H9 (cell line): ENCODE results near the gene IGFBP5. TPM values are rescaled to one million over a fixed set of nuclear protein-coding genes. Genes with fewer than 3 reads are reported as not detected.

Experiments used
- DNase-seq: peaks from one replicate; pipeline ENCODE4 v3.0.0-alpha.2; 2017
- H2AFZ ChIP-seq: one replicate; pipeline ENCODE4 v1.6.1; 2013; ENCODE audit warnings: mild to moderate bottlenecking, low read length, control low read depth, moderate library complexity
- H2AK5ac ChIP-seq: 2 replicates; pipeline ENCODE4 v1.6.1; 2013; ENCODE audit warnings: low read length, control low read depth, mixed read lengths; ENCODE audit not compliant: insufficient read length
- H2BK120ac ChIP-seq: one replicate; pipeline ENCODE4 v1.6.1; 2013; ENCODE audit warnings: low read depth, mild to moderate bottlenecking, low read length, control low read depth, inconsistent platforms; ENCODE audit not compliant: poor library complexity, severe bottlenecking
- H2BK12ac ChIP-seq: 2 replicates; pipeline ENCODE4 v1.6.1; 2013; ENCODE audit warnings: low read length, control low read depth, mixed read lengths, low read depth; ENCODE audit not compliant: insufficient read length
- H2BK15ac ChIP-seq: 2 replicates; pipeline ENCODE4 v1.6.1; 2013; ENCODE audit warnings: low read depth, low read length, control low read depth
- H2BK20ac ChIP-seq: one replicate; pipeline ENCODE4 v1.6.1; 2013; ENCODE audit warnings: low read depth, mild to moderate bottlenecking, low read length, control low read depth, inconsistent platforms; ENCODE audit not compliant: poor library complexity, severe bottlenecking
- H2BK5ac ChIP-seq: 2 replicates; pipeline ENCODE4 v1.6.1; 2013; ENCODE audit warnings: low read length, control low read depth, mixed read lengths; ENCODE audit not compliant: insufficient read length
- H3K14ac ChIP-seq: 2 replicates; pipeline ENCODE4 v1.6.1; 2013; ENCODE audit warnings: low read length, control low read depth; ENCODE audit not compliant: insufficient read depth
- H3K18ac ChIP-seq: 2 replicates; pipeline ENCODE4 v1.6.1; 2013; ENCODE audit warnings: low read depth, mild to moderate bottlenecking, mixed read lengths, low read length, control low read depth; ENCODE audit not compliant: insufficient read length
- H3K23ac ChIP-seq: 2 replicates; pipeline ENCODE4 v1.6.1; 2013; ENCODE audit warnings: low read length, control low read depth, mixed read lengths, low read depth; ENCODE audit not compliant: insufficient read length
- H3K23me2 ChIP-seq: 2 replicates; pipeline ENCODE4 v1.6.1; 2013; ENCODE audit warnings: low read depth, mild to moderate bottlenecking, mixed read lengths, low read length, control low read depth; ENCODE audit not compliant: insufficient read length, poor library complexity, severe bottlenecking
- H3K27ac ChIP-seq: 2 replicates; pipeline ENCODE4 v1.5.1; 2013; ENCODE audit warnings: low read length, control low read depth, mixed read lengths, low read depth; ENCODE audit not compliant: insufficient read length
- H3K27me3 ChIP-seq: 2 replicates; pipeline ENCODE4 v1.6.1; 2013; ENCODE audit warnings: low read length, control low read depth, inconsistent platforms; ENCODE audit not compliant: insufficient read depth
- H3K4ac ChIP-seq: 2 replicates; pipeline ENCODE4 v1.6.1; 2013; ENCODE audit warnings: low read depth, mild to moderate bottlenecking, control low read depth, inconsistent platforms, low read length, moderate library complexity
- H3K4me1 ChIP-seq: 2 replicates; pipeline ENCODE4 v1.6.1; 2013; ENCODE audit warnings: low read length, control low read depth, inconsistent platforms; ENCODE audit not compliant: insufficient read depth
- H3K4me2 ChIP-seq: 2 replicates; pipeline ENCODE4 v1.6.1; 2013; ENCODE audit warnings: low read length, control low read depth, mixed read lengths; ENCODE audit not compliant: insufficient read length, insufficient read depth
- H3K56ac ChIP-seq: 2 replicates; pipeline ENCODE4 v1.6.1; 2013; ENCODE audit warnings: low read depth, mild to moderate bottlenecking, mixed read lengths, low read length, control low read depth; ENCODE audit not compliant: insufficient read length
- H3K79me1 ChIP-seq: 2 replicates; pipeline ENCODE4 v1.6.1; 2013; ENCODE audit warnings: low read depth, mild to moderate bottlenecking, moderate library complexity, low read length, control low read depth, inconsistent platforms; ENCODE audit not compliant: insufficient read depth, poor library complexity, severe bottlenecking
- H3K79me2 ChIP-seq: 2 replicates; pipeline ENCODE4 v1.6.1; 2013; ENCODE audit warnings: low read length, control low read depth, inconsistent platforms; ENCODE audit not compliant: insufficient read depth
- H3K9ac ChIP-seq: 2 replicates; pipeline ENCODE4 v1.6.1; 2013; ENCODE audit warnings: low read length, control low read depth, mixed read lengths; ENCODE audit not compliant: insufficient read length; ENCODE audit errors: extremely low read depth
- H3K9me3 ChIP-seq: one replicate; pipeline ENCODE4 v1.6.1; 2013; ENCODE audit warnings: low read depth, low read length, inconsistent platforms; ENCODE audit not compliant: control insufficient read depth
- H3T11ph ChIP-seq: one replicate; pipeline ENCODE4 v1.6.1; 2013; ENCODE audit warnings: mild to moderate bottlenecking, low read length, control low read depth, inconsistent platforms
- H4K20me1 ChIP-seq: one replicate; pipeline ENCODE4 v1.6.1; 2013; ENCODE audit not compliant: control insufficient read depth, insufficient read length, insufficient read depth
- H4K5ac ChIP-seq: 2 replicates; pipeline ENCODE4 v1.6.1; 2013; ENCODE audit warnings: low read depth, mild to moderate bottlenecking, mixed read lengths, low read length, control low read depth; ENCODE audit not compliant: insufficient read length
- H4K8ac ChIP-seq: replicated peaks from 2 replicates; pipeline ENCODE4 v1.6.1; 2013; ENCODE audit warnings: low read length, control low read depth, mixed read lengths, low read depth; ENCODE audit not compliant: insufficient read length
- H4K91ac ChIP-seq: 2 replicates; pipeline ENCODE4 v1.6.1; 2013; ENCODE audit warnings: low read depth, mild to moderate bottlenecking, moderate library complexity, mixed read lengths, low read length, control low read depth; ENCODE audit not compliant: insufficient read length
- H3K27ac Mint-ChIP-seq, 3 experiments: 2 replicates in 2 of 3; 3 replicates in 1 of 3; pipeline ENCODE4 v1.8.0; 2020 to 2021; ENCODE audit warnings: mixed read lengths in 3 of 3, mild to moderate bottlenecking in 1 of 3, moderate library complexity in 1 of 3
- H3K27me3 Mint-ChIP-seq: 2 replicates; pipeline ENCODE4 v1.8.0; 2021; ENCODE audit warnings: low read depth, mild to moderate bottlenecking, moderate library complexity, mixed read lengths
- H3K36me3 Mint-ChIP-seq, 3 experiments: 2 replicates in 2 of 3; 3 replicates in 1 of 3; pipeline ENCODE4 v1.8.0; 2020 to 2021; ENCODE audit warnings: low read depth in 3 of 3, mixed read lengths in 3 of 3; ENCODE audit not compliant: insufficient read depth in 1 of 3
- H3K4me1 Mint-ChIP-seq, 2 experiments: 2 replicates each; pipeline ENCODE4 v1.8.0; 2020; ENCODE audit warnings: mixed read lengths in 2 of 2
- H3K4me3 Mint-ChIP-seq, 2 experiments: 2 replicates in 1 of 2; 3 replicates in 1 of 2; pipeline ENCODE4 v1.8.0; 2020 to 2021; ENCODE audit warnings: mild to moderate bottlenecking in 2 of 2, mixed read lengths in 2 of 2, moderate library complexity in 1 of 2
- H3K9me3 Mint-ChIP-seq, 2 experiments: 2 replicates in 1 of 2; 3 replicates in 1 of 2; pipeline ENCODE4 v1.8.0; 2020; ENCODE audit warnings: mild to moderate bottlenecking in 2 of 2, mixed read lengths in 2 of 2, moderate library complexity in 1 of 2
- CTCF ChIP-seq: fragments of 200-600 bp; sonication (generic); conservative IDR thresholded peaks from 3 replicates; pipeline ENCODE4 v1.8.0; 2021; ENCODE audit warnings: antibody characterized with exemption, mild to moderate bottlenecking
- WGBS: extraction: QIAGEN DNeasy Blood & Tissue Kit; methylation state at CpG from one replicate; pipeline ENCODE4 v1.1.7; 2013; ENCODE audit warnings: missing lambda C conversion rate, low lambda C conversion rate, mixed read lengths; ENCODE audit not compliant: insufficient read length; ENCODE audit errors: extremely low coverage; 5-methylcytosine and 5-hydroxymethylcytosine counted together
- total RNA-seq: library from RNA; stranded (reverse); gene quantifications from 2 replicates; pipeline ENCODE4 v1.2.1, GENCODE V29; 2021

Gene IGFBP5
- total RNA-seq, 1 experiment from 2014 or later, result 0.90 TPM

DNA sequence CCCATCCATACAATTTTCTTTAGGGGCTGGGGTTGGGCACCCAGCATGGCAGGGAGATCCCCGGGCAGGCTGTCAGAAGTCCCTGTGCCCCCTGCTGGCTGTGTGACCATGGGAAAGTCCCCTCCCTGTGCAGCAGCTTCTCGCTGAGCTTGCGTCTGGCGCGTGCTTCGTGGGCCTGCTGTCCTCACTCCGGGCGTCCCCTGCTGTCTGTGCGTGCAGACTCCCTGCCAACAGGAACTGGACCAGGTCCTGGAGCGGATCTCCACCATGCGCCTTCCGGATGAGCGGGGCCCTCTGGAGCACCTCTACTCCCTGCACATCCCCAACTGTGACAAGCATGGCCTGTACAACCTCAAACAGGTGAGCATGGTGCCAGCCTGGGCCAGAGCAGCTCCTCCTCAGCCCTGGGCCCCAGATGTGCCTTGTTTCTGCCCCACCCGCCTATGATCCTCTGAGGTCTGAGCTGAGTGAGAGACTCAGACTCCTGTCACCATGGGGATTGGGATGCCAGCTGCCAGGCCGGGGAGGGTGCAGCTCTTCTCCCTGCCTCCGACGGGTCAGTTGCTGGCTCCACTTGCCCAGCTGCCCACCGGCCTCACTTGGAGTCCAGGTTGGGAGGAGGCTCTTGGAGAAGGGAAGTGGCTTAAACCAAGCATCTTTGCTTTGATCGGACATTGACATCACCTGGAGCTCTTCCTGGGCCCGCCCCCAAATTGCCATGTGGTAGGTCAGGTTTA, 33.5 kb downstream of the IGFBP5 start:
- H3K27ac Mint-ChIP-seq, result peak overlapping the region in 1 of 3 experiments; percentile 38; a peak in 1 of 7 replicates
- H4K5ac ChIP-seq, result no peak overlapping the region
- H3K23ac ChIP-seq, result no peak overlapping the region
- no CpG with 5 or more reads among the region's 20 CpGs for WGBS
- no peaks in the 10 kb centered on the region for H3K27me3 Mint-ChIP-seq
- H2BK15ac ChIP-seq, result no peak overlapping the region
- no peak overlapping the region for H3K4ac ChIP-seq
- H4K91ac ChIP-seq, result no peak overlapping the region
- no peaks in the 10 kb centered on the region for H3K23me2 ChIP-seq
- no peak overlapping the region for H2BK120ac ChIP-seq
- H3K36me3 Mint-ChIP-seq, result peaks cover 32 to 63% (median 54%) of the 10 kb centered on the region in 3 experiments
- H3K27me3 ChIP-seq, result no peaks in the 10 kb centered on the region
- no peak overlapping the region for H3K18ac ChIP-seq
- no peak for TF ChIP-seq CTCF
- H2BK5ac ChIP-seq, result no peak overlapping the region
- H3K4me1 ChIP-seq, result peaks cover 4% of the 10 kb centered on the region; the same call in 1 of the 2 replicates
- H3K79me1 ChIP-seq, result no peaks in the 10 kb centered on the region
- H3K9me3 Mint-ChIP-seq, result no peaks in the 10 kb centered on the region
- H2BK20ac ChIP-seq, result no peak overlapping the region
- no peak overlapping the region for H3K27ac ChIP-seq
- no peak overlapping the region for H3T11ph ChIP-seq
- H3K9ac ChIP-seq, result no peak overlapping the region
- H4K8ac ChIP-seq, result no peak overlapping the region
- no peak overlapping the region for H2BK12ac ChIP-seq
- no peak overlapping the region for H2AK5ac ChIP-seq
- H3K56ac ChIP-seq, result no peak overlapping the region
- H3K9me3 ChIP-seq, result no peaks in the 10 kb centered on the region
- no peaks in the 10 kb centered on the region for H4K20me1 ChIP-seq
- H2AFZ ChIP-seq, result no peak overlapping the region
- no peak overlapping the region for H3K4me2 ChIP-seq
- H3K4me3 Mint-ChIP-seq, result no peak overlapping the region
- H3K79me2 ChIP-seq, result no peaks in the 10 kb centered on the region; the same call in 1 of the 2 replicates
- no peak for DNase-seq
- H3K14ac ChIP-seq, result no peak overlapping the region
- peaks cover 27 to 39% of the 10 kb centered on the region in 2 experiments for H3K4me1 Mint-ChIP-seq
